ENCODE results near the gene RASAL1. TPM values are rescaled to one million over a fixed set of nuclear protein-coding genes. Genes with fewer than 3 reads are reported as not detected.

Gene RASAL1
- total and polyA plus RNA-seq, 8 donors: 0.79 to 12.1 (median 2.6) TPM

DNA sequence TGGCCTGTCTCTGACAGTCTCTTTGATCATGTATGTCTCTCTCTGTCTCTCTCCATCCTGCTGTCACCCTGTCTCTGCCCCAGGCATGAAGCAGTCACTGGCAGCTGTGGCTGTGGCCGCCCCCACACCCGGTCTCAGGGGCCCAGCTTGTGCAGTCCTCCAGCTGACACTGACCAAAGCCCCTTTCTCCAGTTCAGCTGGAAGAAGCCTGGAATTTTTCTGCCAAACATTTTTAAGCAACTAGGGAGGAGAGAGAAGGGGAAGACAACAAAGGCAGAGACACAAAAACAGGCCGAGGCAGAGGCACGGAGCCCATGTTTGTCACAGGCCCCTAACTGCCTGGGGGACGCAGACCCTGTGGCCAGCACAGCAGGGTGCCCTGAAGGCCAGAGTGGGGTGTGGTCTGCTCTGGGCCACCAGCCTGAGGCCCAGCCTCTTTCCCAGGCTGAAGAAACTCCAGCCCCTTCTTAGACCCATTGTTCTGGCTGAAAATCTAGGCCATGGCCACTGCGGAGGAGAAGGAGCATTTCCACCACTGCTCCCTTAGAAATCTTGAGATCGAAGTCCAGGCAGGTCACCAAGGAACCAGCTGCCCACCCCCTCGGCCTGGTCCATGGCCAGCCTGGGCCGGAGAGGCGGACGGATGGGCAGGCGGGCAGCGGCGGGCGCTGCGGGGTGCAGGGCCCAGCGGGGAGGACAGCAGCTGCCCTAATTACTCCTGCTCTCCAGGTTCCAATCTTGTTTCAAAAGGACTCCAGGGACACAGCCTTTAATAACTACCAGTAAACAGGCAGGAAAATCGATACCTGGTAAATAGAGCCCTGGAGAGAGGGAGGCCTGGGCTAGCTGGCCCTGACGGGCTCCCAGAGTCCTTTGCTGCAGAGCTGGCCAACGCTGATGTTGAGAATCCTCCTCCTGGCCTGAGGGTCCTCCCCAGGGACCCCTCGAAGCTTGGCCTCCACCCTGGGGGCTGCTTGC is 64.1 kb downstream of the RASAL1 start:
- H3K36me3 ChIP-seq: no peaks in the 10 kb centered on the region
- TF ChIP-seq, protein P1, sequence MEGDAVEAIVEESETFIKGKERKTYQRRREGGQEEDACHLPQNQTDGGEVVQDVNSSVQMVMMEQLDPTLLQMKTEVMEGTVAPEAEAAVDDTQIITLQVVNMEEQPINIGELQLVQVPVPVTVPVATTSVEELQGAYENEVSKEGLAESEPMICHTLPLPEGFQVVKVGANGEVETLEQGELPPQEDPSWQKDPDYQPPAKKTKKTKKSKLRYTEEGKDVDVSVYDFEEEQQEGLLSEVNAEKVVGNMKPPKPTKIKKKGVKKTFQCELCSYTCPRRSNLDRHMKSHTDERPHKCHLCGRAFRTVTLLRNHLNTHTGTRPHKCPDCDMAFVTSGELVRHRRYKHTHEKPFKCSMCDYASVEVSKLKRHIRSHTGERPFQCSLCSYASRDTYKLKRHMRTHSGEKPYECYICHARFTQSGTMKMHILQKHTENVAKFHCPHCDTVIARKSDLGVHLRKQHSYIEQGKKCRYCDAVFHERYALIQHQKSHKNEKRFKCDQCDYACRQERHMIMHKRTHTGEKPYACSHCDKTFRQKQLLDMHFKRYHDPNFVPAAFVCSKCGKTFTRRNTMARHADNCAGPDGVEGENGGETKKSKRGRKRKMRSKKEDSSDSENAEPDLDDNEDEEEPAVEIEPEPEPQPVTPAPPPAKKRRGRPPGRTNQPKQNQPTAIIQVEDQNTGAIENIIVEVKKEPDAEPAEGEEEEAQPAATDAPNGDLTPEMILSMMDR (IDR thresholded peaks at IDR 0.05): no peak
- peaks cover 12 to 15% (median 13%) of the 10 kb centered on the region in 3 donors for H3K4me1 ChIP-seq
- no peak for FAIRE-seq
- DNase-seq: peak; percentile 37 to 71 (median 52)
- H3K9me3 ChIP-seq: no peaks in the 10 kb centered on the region
- WGBS, 2 donors: 21 to 24% methylated on average over 21 of the region's 21 CpGs
- intact Hi-C loops (cut with DNase I): no loop called here
- no peaks in the 10 kb centered on the region for H3K27me3 ChIP-seq
- ATAC-seq: peak; percentile 80 to 96 (median 90)
- peak overlapping the region; percentile 80 to 89 (median 86) for H3K27ac ChIP-seq
- H3K4me3 ChIP-seq: no peak overlapping the region

DNA sequence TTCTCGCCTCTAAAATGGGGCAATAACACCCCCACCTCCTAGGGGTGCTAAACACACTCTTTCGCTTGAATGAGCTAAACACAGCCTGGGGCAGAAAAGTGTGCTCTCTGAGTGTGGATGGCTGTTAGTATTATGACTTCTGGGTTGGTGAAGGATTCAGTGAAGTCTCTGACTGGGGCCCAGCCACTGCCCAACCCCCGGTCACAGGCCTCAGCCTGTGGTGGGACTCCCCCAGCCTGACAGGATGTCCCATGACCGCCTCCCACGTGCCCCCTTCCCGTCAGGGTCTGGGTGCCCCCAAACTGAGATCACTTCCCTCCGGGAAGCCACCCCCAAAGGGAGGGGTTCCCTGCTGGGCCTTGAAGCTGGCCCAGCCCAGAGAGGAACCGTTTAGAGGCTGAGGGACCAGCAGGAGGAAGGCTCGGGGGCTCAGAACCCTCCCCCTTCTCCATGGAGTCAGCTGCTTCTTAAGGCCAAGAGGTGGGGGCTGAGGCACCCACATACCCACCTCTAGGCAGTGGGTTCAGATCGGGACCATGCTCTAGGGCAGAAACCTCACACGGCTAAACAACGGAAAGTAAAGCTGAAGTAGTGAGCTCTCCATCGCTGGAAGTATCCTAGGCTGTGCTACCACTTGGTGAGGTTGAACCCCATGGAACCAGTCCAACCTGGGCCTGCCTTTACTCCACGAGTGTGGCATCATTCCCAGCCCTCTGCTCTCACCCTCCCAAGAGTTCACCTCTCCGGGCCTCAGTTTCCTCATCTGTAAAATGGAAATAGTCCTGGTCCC is 65.2 kb downstream of the RASAL1 start:
- intact Hi-C loops (cut with DNase I): no loop called here
- FAIRE-seq (no peak), DNase-seq (peak in 1 of 6 donors; percentile 47), ATAC-seq (peak in 1 of 4 donors; percentile 29)
- H3K27me3 ChIP-seq: no peaks in the 10 kb centered on the region
- TF ChIP-seq, protein P1 (IDR thresholded peaks at IDR 0.05): no peak
- H3K9me3 ChIP-seq: no peaks in the 10 kb centered on the region
- no peaks in the 10 kb centered on the region for H3K36me3 ChIP-seq
- peak overlapping the region in 1 of 4 donors; percentile 89 for H3K27ac ChIP-seq
- H3K4me1 ChIP-seq: peaks cover 12 to 15% (median 13%) of the 10 kb centered on the region in 3 donors
- no peak overlapping the region for H3K4me3 ChIP-seq
- WGBS, 2 donors: 81 to 82% methylated on average over 15 of the region's 15 CpGs

DNA sequence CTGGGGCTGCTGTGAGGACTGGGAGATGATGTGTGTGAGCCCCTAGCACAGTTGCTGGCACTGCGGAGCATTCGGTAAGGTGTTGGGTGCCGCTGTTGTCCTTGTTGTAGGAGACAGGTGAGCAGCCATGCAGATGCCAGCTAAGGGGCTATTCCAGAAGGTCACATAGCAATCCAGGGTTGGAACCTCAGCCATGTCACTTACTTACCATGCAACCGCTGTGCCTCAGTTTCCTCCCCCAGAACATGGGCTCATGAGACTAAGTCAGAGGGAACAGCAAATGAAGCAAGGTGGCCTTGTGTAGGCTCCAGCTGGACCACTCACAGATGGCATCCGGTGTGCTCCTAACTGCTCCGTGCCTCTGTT is 65.8 kb downstream of the RASAL1 start:
- ATAC-seq (no peak), DNase-seq (peak in 1 of 6 donors; percentile 34), FAIRE-seq (no peak)
- TF ChIP-seq, protein P1 (IDR thresholded peaks at IDR 0.05): no peak
- Histone ChIP-seq H3K9me3 (no peaks in the 10 kb centered on the region), H3K4me1 (peaks cover 12 to 15% (median 13%) of the 10 kb centered on the region in 3 donors), H3K27me3 (no peaks in the 10 kb centered on the region), H3K4me3 (no peak overlapping the region), H3K36me3 (no peaks in the 10 kb centered on the region), H3K27ac (no peak overlapping the region)
- intact Hi-C loops (cut with DNase I): no loop called here
- WGBS, 2 donors: 90 to 93% methylated on average over 6 of the region's 6 CpGs

DNA sequence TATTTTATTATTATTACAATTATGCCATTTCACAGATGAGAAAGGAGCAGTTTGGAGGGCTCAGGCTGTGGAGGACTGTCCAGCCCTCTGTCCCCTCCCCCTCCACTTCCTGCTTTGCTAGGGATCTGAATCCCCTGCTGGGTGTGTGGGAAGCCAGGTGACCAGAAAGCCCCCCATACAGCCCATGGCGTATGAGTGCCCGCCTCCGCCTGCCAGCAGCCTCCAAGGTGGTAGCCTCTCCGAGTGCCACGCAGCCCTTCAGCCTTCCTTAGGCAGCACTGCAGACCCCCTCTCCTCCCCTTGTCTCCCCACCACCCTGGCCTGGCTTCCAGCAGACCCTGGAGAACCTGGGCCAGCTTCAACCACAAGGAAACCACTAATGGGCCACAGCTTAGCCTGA is 66.4 kb downstream of the RASAL1 start:
- TF ChIP-seq, protein P1 (IDR thresholded peaks at IDR 0.05): no peak
- peaks cover 12 to 15% (median 13%) of the 10 kb centered on the region in 3 donors for H3K4me1 ChIP-seq
- intact Hi-C loops (cut with DNase I): no loop called here
- H3K27ac ChIP-seq: no peak overlapping the region
- FAIRE-seq: no peak
- H3K4me3 ChIP-seq: no peak overlapping the region
- no peaks in the 10 kb centered on the region for H3K36me3 ChIP-seq
- 83 to 87% methylated on average over 5 of the region's 5 CpGs for WGBS, 2 donors
- peak in 1 of 6 donors; percentile 9 for DNase-seq
- H3K27me3 ChIP-seq: no peaks in the 10 kb centered on the region
- ATAC-seq: no peak
- no peaks in the 10 kb centered on the region for H3K9me3 ChIP-seq

All from pancreas (tissue), 10 donors.